Measurements from ENCODE around the gene MZF1.
"Not testable (repeated sequence)": the region's sequence is repeated elsewhere in the genome, so short reads cannot be mapped to it uniquely, and the experiment has no call there.

Gene MZF1

DNA sequence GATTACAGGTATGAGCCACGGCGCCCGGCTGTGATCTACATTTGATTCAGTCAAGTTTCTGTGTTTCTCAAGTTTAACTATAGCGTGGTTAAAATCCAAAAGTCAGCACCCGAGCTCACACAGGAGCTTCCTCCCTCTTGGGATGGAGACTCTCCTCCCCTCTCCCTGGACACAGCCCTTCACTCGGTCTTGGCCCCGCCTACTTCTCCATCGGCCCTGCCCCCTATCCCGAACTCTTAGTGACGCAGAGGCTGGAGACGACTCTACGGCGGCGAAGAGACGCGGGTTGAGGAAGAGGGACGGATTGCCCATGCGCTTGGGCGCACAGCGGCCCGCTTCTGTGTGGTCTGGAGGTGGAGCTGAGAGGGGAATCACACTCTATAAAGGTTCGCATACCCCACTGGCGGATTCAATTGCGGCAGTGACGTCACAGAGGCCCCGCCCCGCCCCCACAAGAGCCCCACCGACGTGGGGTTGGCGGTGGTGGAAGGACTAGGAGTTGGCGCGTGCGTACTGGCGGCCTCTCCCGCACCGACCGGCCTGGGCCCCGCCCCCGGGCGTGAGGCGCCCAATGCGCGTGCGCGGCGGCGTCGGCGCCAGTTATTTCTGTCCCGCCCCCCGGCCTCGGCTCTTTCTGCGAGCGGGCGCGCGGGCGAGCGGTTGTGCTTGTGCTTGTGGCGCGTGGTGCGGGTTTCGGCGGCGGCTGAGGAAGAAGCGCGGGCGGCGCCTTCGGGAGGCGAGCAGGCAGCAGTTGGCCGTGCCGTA, 29.1 kb downstream of the MZF1 start, which contains the start of gene TRIM28:
Gene TRIM28 (plus strand): TSS at position 239 of the 765 bp plus-strand sequence. CDS start 694 bp downstream, outside the sequence.
- peak; percentile 98 for DNase-seq

- DNase-seq = not testable (repeated sequence)
These were observed 30.3 kb downstream of the MZF1 start for GRCh38 chr19:58542641-58543372.

DNA sequence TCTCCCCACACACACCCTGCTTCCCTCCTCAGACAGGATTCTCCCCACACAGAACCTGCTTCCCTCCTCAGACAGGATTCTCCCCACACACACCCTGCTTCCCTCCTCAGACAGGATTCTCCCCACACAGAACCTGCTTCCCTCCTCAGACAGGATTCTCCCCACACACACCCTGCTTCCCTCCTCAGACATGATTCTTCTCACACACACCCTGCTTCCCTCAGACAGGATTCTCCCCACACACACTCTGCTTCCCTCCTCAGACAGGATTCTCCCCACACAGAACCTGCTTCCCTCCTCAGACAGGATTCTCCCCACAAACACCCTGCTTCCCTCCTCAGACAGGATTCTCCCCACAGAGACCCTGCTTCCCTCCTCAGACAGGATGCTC, 34.0 kb downstream of the MZF1 start:
- not testable (repeated sequence) for DNase-seq

- peak; percentile 90 for DNase-seq
These were observed 34.6 kb downstream of the MZF1 start for GRCh38 chr19:58538257-58539168.

- DNase-seq = no peak
These were observed 36.0 kb downstream of the MZF1 start for GRCh38 chr19:58536852-58537798.

DNA sequence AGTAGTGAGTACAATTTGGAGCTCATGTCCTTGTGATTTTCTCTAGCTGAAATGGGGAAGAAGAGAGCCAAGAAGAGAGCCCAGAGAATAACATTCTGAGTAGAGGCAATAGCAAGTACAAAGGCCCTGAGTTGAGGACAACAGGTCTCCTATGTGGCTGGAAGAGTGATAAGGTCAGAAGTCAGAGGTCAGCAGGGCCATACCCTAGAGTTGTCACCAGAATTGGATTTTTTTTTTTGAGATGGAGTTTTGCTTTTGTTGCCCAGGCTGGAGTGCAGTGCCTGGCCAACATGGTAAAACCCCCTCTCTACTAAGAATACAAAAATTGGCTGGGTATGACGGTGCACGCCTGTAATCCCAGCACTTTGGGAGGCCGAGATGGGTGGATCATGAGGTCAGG, 37.3 kb downstream of the MZF1 start:
- DNase-seq = no peak

DNA sequence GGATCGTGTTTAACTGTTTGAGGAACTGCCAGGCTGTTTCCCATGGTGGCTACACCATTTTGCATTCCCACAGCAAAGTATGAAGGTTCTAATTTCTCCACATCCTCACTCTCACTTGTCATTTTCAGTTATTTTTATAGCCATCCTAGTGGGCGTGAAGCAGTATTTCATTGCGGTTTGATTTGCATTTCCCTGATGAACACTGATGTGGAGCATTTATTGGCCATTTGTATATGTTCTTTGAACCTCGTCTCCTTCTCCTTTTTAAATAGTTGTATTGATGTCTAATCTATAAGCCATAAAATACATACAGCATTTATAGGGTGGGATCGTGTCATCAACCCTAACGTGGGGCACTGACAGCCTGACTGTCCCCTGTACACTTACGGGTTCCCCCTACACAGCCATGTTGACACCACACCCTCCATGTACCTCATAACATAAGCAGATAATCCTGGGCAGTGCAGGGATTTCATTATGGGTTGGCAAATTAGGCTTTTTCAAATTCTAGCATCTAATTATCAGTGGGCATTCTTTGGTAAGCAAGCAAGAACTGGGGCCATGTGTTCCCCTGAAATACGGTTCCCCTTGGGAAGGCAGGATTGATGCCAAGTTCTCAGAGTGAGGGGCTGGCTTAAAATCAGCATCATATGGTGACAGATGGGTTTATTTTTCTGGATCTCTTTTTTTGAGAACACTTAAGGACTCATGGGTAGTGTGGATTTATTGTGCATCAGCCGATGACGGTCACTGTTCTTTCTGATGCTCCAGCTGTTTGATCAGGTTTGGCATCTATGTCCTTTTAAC, 41.9 kb downstream of the MZF1 start:
- DNase-seq = no peak

DNA sequence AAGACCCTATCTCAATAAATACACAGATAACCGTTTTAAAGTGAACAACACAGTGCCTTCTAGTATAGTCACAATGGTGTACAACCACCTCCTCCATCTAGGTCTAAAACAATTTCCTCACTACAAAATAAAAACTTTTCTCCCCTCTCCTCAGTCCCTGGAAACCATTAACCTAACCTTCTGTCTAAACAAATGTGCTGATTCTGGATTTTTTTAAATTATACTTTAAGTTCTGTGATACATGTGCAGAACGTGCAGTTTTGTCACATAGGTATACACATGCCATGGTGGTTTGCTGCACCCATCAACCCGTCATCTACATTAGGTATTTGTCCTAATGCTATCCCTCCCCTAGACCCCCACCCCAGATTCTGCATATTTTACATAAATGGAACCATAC, 43.7 kb downstream of the MZF1 start:
- no peak for DNase-seq

GRCh38 chr19:58522709-58523108, 50.4 kb downstream of the MZF1 start:
- DNase-seq = no peak

DNA sequence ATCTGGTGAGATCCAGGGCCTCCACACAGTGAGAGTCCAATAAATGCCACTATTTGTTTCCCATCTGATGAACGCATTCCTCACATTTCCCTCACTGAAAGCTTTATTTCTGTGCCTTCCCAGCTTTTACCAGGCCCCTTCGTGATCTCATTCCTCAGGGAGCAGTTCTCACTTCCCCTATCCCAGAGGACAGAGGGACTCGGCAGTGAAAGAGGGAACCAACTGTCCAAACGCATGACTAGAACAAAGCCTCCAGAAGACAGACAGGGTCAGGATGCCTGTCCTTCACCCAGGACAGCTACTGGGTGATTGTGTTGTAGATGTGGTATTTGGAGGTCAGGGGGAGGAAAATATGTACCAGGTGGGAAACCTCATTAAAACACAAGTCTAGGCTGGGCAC, 51.5 kb downstream of the MZF1 start:
- DNase-seq = no peak

DNA sequence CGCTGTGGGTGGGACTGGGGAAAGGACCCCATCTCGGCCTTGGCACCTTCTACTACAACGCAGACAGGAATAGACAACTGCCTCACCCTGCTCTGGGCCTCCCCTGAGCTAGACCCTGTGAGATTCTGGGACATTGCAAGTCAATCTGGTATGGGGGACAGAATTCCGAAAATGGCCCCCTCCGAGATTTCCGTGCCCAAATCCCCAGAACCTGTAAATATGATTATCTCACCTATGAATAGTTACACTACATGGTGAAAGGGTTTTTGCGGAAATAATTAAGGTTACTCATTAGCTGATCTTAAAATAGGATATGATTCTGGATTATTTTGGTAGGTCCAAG, 52.9 kb downstream of the MZF1 start:
- DNase-seq = no peak

DNA sequence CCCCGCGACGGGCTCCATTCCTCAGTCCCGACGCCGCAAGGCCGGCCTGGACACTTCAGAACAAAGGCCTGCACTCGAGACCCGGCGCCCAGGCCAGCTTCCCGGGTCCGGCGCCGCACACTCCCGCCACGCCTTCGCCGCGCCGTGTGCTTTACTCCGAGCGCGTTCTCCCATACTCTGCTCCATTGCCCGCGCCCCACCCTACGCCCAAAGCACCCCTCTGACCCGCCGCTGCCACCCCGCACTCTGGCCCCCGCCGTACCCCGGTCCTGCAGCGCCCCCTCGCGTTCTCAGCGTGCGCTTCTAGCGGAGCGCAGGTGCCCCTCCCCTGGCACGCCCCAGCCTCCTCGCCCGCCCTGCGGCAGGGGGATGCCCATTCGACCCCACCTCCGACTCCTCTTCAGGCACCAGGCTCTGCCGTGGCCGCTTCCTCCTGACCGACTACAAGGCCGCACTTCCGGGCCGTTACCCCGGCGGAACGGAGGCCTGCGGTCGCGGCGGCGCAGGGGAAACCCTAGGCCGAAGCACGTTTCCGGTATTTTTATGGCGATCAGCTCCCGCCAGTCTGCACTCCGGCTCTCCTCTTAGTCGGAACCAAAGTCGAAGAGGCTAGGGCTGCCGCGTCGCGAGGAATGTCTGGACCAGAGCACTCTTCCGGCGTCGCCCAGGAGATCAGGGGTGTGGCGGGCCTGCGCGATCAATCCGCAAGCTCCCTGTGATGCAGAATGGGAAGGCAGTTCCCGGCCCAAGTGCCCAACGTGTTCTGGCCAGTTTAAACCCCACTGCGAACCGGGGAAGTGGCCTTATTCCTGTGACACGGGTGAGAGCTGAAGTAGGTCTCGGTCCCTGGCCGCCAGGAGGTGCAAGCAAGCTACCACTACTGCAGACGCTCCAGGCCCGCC, 53.5 kb downstream of the MZF1 start, which contains the start of gene ZBTB45:
Gene ZBTB45 (minus strand): TSS at position 456 of the 902 bp plus-strand sequence. CDS start 2,137 bp downstream, outside the sequence.
- DNase-seq = peak; percentile 94

GRCh38 chr19:58519087-58519354, 54.1 kb downstream of the MZF1 start:
- DNase-seq = no peak

DNA sequence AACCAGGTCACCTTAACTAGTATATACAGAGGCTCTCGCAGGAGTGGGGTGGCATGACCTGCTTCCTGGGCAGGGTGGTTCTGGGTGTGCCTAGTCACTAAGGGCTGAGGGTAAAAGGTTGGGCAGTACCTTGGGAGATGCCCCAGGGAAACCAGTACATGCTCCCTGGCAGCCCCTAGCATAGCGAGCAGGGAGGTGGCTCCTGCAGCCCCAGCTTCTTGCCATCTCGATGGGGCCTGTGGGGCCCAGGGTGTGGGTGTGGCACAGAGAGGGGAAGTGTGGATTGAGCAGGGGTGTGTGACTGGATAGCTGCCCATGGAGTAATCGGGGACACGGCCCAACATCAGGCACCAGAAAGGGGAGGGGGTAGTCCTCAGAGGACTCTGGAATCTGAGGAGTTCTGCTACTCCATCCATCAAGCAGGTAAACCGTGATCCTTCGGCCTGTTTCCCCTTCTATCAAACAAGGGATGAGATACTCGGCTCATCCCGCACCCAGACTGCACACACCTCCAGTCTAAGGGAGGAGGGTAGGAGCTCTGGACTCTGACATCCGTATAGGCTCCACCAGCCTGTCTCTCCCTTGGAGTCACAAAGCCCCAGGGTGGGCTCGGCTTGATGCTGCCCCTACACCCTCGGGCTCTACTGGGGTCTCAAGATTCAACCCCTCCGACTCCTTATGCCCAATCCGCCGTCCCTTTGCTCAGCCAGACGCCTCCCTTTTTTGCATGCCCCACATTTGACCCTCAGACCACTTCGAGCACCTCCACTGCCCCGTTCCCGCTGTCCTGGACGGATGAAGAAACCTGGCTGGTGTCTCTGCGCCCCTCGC, 54.7 kb downstream of the MZF1 start:
- DNase-seq = no peak

DNA sequence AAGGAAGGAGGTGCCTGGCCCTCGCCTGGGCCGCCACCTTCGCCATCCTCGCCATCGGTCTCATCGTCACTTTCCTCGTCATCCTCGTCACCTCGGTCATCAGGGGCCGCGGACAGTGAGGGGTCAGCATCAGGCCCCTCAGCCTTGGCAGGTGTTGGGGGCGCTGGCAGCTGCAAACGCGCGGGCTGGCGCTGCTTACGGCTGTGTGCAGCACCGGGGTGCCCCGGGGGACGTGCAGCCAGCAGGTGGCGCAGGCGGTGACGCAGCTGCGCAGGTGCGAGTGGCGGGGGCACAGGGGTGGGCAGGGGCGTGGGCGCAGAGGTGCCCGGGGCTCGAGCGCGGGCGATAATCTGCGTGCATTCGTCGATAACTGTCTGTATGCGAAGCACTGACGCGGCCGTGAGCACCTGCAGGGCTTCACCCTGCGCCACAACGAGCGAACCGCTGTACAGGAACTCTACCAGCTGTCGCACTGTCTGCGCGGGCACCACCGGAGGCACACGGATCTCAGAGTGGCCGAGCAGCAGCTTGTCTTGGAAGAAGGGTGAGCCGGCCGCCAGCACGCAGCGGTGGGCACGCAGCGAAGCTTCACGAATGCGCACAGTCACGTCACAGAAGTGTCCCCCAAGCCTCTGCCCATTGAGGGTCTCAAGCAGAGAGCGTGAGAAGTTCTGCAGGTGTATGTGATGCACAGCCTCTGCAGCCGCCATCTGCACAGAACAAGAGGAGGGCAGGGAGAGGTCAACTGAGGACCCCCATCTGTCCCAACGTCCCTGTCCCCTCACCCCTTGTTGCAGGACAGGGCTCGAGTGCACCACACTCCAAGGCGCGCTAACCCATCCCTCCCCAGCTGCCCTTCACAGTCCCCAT, 55.9 kb downstream of the MZF1 start:
- no peak for DNase-seq

DNA sequence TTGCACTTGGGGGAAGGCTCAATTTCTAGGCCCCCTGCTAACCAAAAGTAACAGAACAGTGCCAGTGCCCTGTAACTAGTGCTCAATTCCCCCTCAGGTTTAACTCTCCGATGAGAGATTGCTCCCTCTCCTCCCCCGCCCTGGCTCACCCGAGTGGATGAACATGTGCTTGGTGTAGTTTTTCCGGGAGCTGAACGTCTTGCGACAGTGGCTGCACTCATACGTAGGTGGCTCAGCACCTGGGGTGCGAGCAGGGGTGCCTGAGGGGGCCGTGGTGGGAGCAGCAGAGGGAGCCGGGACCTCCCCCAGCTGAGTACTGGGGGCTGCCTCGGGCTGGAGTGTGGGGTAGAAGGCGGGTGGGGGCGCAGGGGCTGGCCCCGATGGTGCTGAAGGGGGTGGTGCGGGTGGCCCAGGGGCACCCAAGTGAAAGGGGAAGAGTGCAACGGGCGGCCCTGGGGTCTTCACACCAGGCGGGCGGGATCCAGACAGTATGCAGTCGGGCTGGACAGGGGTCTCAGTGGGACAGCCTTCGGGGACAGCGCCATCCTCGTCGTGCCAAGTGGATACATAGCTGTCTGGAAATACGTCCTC, 56.8 kb downstream of the MZF1 start:
- DNase-seq = no peak

- no peak for DNase-seq
These were observed 57.9 kb downstream of the MZF1 start for GRCh38 chr19:58515259-58515658.
